Activated CD4-positive, alpha-beta memory T cell treated with anti-CD3 and anti-CD28 coated beads for 36 hours (primary cell): ENCODE results near the gene CFAP299. TPM values are rescaled to one million over a fixed set of nuclear protein-coding genes. Genes with fewer than 3 reads are reported as not detected.
"Not testable (repeated sequence)": the region's sequence is repeated elsewhere in the genome, so short reads cannot be mapped to it uniquely, and the experiment has no call there.

Experiments
- CTCF ChIA-PET: fragments of 350-600 bp; sonication (Branson Sonifier 250); formaldehyde crosslinking; loops from one replicate; lab custom pipeline; 2021; ENCODE audit warnings: antibody characterized with exemption, inconsistent platforms; lab: Charles Lee
- POLR2A ChIA-PET: fragments of 350-600 bp; sonication (Branson Sonifier 250); formaldehyde crosslinking; loops from one replicate; lab custom pipeline; 2021; ENCODE audit warnings: antibody characterized with exemption; lab: Charles Lee
- DNase-seq: peaks from one replicate; pipeline ENCODE4 v3.0.0-alpha.2; 2020
- H3K27ac Mint-ChIP-seq: one replicate; pipeline ENCODE4 v1.8.0; 2021; ENCODE audit warnings: mixed read lengths
- H3K27me3 Mint-ChIP-seq: one replicate; pipeline ENCODE4 v1.8.0; 2021; ENCODE audit warnings: mixed read lengths
- H3K36me3 Mint-ChIP-seq: one replicate; pipeline ENCODE4 v1.8.0; 2021; ENCODE audit warnings: mixed read lengths
- H3K4me1 Mint-ChIP-seq: one replicate; pipeline ENCODE4 v1.8.0; 2021; ENCODE audit warnings: low read depth, mixed read lengths
- H3K4me3 Mint-ChIP-seq: one replicate; pipeline ENCODE4 v1.8.0; 2021; ENCODE audit warnings: mild to moderate bottlenecking, mixed read lengths
- H3K9me3 Mint-ChIP-seq: one replicate; pipeline ENCODE4 v1.8.0; 2021; ENCODE audit warnings: mixed read lengths
- intact Hi-C: fragments of 100-400 bp; cut with micrococcal nuclease; formaldehyde crosslinking; loops from one replicate; pipeline ENCODE4 v1.15.1; 2023
- total RNA-seq, 2 experiments: library from RNA; stranded (reverse); gene quantifications; one replicate each; pipeline ENCODE4 v1.2.3, GENCODE V29; 2021

CFAP299 gene
- total RNA-seq, 2 experiments from 2014 or later = not detected

GRCh38 chr4:80670118-80670517 lies 334.6 kb downstream of the CFAP299 start:
- intact Hi-C loops, H3K4me3 Mint-ChIP-seq, H3K27ac Mint-ChIP-seq, H3K27me3 Mint-ChIP-seq, H3K4me1 Mint-ChIP-seq, POLR2A ChIA-PET, H3K36me3 Mint-ChIP-seq, H3K9me3 Mint-ChIP-seq, CTCF ChIA-PET, DNase-seq: not testable (repeated sequence)

DNA sequence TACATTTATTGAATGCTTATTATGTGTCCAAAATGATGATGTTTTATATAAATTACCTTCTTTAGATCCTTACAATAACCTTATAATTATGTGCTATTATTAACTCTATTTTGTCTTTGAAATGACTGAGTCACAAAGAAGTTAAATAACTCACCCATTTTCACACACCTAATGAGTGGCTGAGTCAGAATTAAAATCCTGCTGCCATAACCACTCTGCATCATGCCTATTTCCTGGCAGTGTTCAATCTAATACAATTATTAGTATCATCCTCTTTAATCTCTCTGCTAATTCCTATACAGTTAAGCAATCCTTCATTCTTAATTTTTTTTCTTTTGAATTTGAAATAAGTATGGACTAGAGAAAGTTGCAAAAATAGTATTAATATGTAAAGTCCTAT lies 342.9 kb downstream of the CFAP299 start:
- no peak for DNase-seq
- intact Hi-C loops = no loop called here
- no peaks in the 10 kb centered on the region for H3K36me3 Mint-ChIP-seq
- no peaks in the 10 kb centered on the region for H3K9me3 Mint-ChIP-seq
- H3K4me3 Mint-ChIP-seq = no peak overlapping the region
- no peaks in the 10 kb centered on the region for H3K27me3 Mint-ChIP-seq
- no peak overlapping the region for H3K27ac Mint-ChIP-seq
- ChIA-PET POLR2A (no interaction called here), CTCF (no interaction called here)
- H3K4me1 Mint-ChIP-seq = peaks cover 2% of the 10 kb centered on the region

DNA sequence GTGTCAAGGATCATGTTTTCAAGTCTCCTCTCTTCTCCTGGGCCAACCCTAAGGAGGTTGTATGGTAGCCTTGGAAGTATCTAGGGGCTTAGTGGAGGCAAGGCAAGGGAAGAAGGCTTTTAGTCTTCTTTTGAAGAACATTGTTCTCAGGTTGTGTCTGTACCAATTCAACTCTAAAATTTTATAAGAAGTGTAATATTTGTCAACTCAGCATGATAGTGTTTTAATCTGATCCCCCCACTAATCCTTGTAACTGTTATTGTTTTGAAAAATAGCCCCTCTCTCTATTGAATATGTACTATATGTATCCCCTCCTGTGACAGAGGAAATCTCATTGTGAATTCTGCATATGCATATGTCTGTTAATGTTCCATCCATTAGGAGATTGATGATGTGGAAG lies 345.4 kb downstream of the CFAP299 start:
- intact Hi-C loops = no loop called here
- Mint-ChIP-seq H3K4me3 (no peak overlapping the region), H3K9me3 (no peaks in the 10 kb centered on the region), H3K4me1 (peaks cover 2% of the 10 kb centered on the region), H3K27me3 (peaks cover 3% of the 10 kb centered on the region), H3K27ac (no peak overlapping the region), H3K36me3 (no peaks in the 10 kb centered on the region)
- ChIA-PET POLR2A (no interaction called here), CTCF (interaction anchor here (1.4 kb wide), 1 partner anchor 315 kb away, joined by 3 read pairs; no protein-coding TSS in a partner anchor)
- no peak for DNase-seq

DNA sequence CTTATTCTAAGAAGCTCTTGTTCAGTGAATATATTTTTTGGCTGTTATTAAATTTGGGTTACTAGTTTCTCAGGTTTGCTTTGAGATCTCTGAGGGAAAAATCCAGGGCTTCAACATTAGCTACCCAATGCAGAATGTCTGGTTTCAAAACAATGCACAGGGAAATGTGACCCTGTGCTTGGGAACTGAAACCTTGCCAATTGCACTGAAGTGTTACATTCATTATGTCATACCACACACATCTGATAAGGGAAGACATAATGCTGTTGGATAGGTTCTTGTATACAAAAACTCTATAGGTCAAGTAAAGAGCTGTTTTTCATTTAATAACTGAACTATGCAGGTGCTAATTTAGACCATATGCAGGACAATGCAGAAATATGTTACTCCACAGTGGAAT lies 349.7 kb downstream of the CFAP299 start:
- POLR2A ChIA-PET = no interaction called here
- DNase-seq = no peak
- Mint-ChIP-seq H3K4me1 (no peaks in the 10 kb centered on the region), H3K9me3 (no peaks in the 10 kb centered on the region), H3K4me3 (no peak overlapping the region), H3K36me3 (no peaks in the 10 kb centered on the region), H3K27ac (no peak overlapping the region), H3K27me3 (peaks cover 3% of the 10 kb centered on the region)
- CTCF ChIA-PET = interaction anchor here (0.6 kb wide), 1 partner anchor 100 kb away, joined by 4 read pairs; no protein-coding TSS in a partner anchor
- intact Hi-C loops = no loop called here

DNA sequence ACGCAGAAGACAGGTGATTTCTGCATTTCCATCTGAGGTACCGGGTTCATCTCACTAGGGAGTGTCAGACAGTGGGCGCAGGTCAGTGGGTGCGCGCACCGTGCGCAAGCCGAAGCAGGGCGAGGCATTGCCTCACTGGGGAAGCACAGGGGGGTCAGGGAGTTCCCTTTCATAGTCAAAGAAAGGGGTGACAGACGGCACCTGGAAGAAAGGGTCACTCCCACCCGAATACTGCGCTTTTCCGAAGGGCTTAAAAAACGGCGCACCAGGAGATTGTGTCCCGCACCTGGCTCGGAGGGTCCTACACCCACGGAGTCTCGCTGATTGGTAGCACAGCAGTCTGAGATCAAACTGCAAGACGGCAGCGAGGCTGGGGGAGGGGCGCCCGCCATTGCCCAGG lies 352.2 kb downstream of the CFAP299 start:
- H3K27ac Mint-ChIP-seq, CTCF ChIA-PET, intact Hi-C loops, H3K9me3 Mint-ChIP-seq, H3K27me3 Mint-ChIP-seq, POLR2A ChIA-PET, H3K36me3 Mint-ChIP-seq, H3K4me3 Mint-ChIP-seq, DNase-seq, H3K4me1 Mint-ChIP-seq: not testable (repeated sequence)

DNA sequence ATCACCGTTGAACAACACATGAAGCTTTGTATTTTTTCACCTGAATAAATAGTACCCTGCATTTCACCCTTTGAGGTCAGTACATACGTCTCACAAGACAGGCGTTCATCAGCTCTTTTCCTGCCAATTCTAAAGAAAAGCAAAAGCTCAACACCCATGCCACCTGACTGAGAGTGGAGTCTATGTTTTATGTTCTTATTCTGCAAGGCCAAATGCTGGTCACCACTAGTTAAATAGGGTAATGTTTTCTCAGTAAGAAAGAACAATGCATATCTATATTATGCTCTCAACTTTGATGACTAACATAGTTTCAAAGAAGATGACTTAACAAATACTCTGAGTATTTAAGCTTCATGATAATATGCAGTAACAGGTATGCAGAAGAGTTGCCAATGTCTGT lies 358.6 kb downstream of the CFAP299 start:
- CTCF ChIA-PET = no interaction called here
- intact Hi-C loops = no loop called here

DNA sequence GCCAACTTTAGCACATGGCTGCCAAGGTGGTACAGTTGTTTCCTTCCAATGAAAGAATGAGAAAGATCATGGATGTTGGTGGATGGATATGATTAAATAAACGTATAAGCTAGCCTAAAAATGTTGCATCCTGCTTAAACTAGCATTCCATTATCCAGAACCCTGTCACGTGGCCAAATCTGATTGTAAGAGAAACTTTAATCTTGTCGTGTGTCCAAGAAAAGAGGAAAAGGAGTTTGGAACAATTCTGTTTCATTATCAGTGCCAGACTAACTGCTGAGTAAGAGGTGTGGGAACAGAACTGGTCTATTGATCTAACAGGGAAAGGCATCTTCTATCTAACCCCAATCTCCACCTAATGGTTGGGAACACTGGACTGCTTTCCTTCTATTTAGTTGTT lies 369.8 kb downstream of the CFAP299 start:
- H3K27me3 Mint-ChIP-seq = no peaks in the 10 kb centered on the region
- DNase-seq = no peak
- H3K36me3 Mint-ChIP-seq = peaks cover 2% of the 10 kb centered on the region
- no peak overlapping the region for H3K4me3 Mint-ChIP-seq
- CTCF ChIA-PET = no interaction called here
- POLR2A ChIA-PET = no interaction called here
- intact Hi-C loops = no loop called here
- no peaks in the 10 kb centered on the region for H3K9me3 Mint-ChIP-seq
- H3K27ac Mint-ChIP-seq = no peak overlapping the region
- peaks cover 6% of the 10 kb centered on the region for H3K4me1 Mint-ChIP-seq

More for the DNA sequence above, 358.6 kb downstream of the CFAP299 start:
- no peaks in the 10 kb centered on the region for H3K27me3 Mint-ChIP-seq
- peaks cover 2% of the 10 kb centered on the region for H3K9me3 Mint-ChIP-seq
- no peak for DNase-seq
- H3K4me3 Mint-ChIP-seq = no peak overlapping the region
- H3K27ac Mint-ChIP-seq = no peak overlapping the region
- H3K36me3 Mint-ChIP-seq = no peaks in the 10 kb centered on the region
- no peaks in the 10 kb centered on the region for H3K4me1 Mint-ChIP-seq
- POLR2A ChIA-PET = no interaction called here

GRCh38 chr4:80709082-80709869 lies 373.7 kb downstream of the CFAP299 start:
- ChIA-PET CTCF (no interaction called here), POLR2A (no interaction called here)
- Mint-ChIP-seq H3K9me3 (no peaks in the 10 kb centered on the region), H3K27ac (no peak overlapping the region), H3K4me3 (no peak overlapping the region), H3K36me3 (peaks cover 2% of the 10 kb centered on the region), H3K4me1 (peaks cover 6% of the 10 kb centered on the region), H3K27me3 (no peaks in the 10 kb centered on the region)
- intact Hi-C loops = no loop called here
- no peak for DNase-seq

- H3K36me3 Mint-ChIP-seq = no peaks in the 10 kb centered on the region
- no peak overlapping the region for H3K27ac Mint-ChIP-seq
- H3K4me3 Mint-ChIP-seq = no peak overlapping the region
- intact Hi-C loops = no loop called here
- no peak for DNase-seq
- POLR2A ChIA-PET = interaction anchor here (0.5 kb wide), 1 partner anchor 180 kb away, joined by 4 read pairs; no protein-coding TSS in a partner anchor
- no peaks in the 10 kb centered on the region for H3K27me3 Mint-ChIP-seq
- H3K4me1 Mint-ChIP-seq = peaks cover 11% of the 10 kb centered on the region
- no peaks in the 10 kb centered on the region for H3K9me3 Mint-ChIP-seq
- CTCF ChIA-PET = interaction anchor here (0.5 kb wide), 1 partner anchor 12 kb away, joined by 3 read pairs; no protein-coding TSS in a partner anchor
These were observed 375.4 kb downstream of the CFAP299 start for GRCh38 chr4:80710748-80711451.

GRCh38 chr4:80711956-80712355 lies 376.4 kb downstream of the CFAP299 start:
- ChIA-PET CTCF (no interaction called here), POLR2A (no interaction called here)
- Mint-ChIP-seq H3K36me3 (no peaks in the 10 kb centered on the region), H3K27me3 (no peaks in the 10 kb centered on the region), H3K27ac (no peak overlapping the region), H3K9me3 (no peaks in the 10 kb centered on the region), H3K4me1 (peaks cover 11% of the 10 kb centered on the region), H3K4me3 (no peak overlapping the region)
- DNase-seq = no peak
- intact Hi-C loops = no loop called here

GRCh38 chr4:80713409-80713808 lies 377.9 kb downstream of the CFAP299 start:
- peaks cover 11% of the 10 kb centered on the region for H3K4me1 Mint-ChIP-seq
- H3K27ac Mint-ChIP-seq = no peak overlapping the region
- ChIA-PET CTCF (no interaction called here), POLR2A (no interaction called here)
- no peaks in the 10 kb centered on the region for H3K36me3 Mint-ChIP-seq
- no peaks in the 10 kb centered on the region for H3K9me3 Mint-ChIP-seq
- H3K4me3 Mint-ChIP-seq = no peak overlapping the region
- no peak for DNase-seq
- no peaks in the 10 kb centered on the region for H3K27me3 Mint-ChIP-seq
- intact Hi-C loops = no loop called here

- intact Hi-C loops = no loop called here
- CTCF ChIA-PET = no interaction called here
- peaks cover 5% of the 10 kb centered on the region for H3K4me1 Mint-ChIP-seq
These were observed 381.7 kb downstream of the CFAP299 start for GRCh38 chr4:80717204-80717603.

More at GRCh38 chr4:80717204-80717603, 381.7 kb downstream of the CFAP299 start:
- no peak overlapping the region for H3K4me3 Mint-ChIP-seq
- H3K27ac Mint-ChIP-seq = no peak overlapping the region
- no peaks in the 10 kb centered on the region for H3K36me3 Mint-ChIP-seq
- DNase-seq = no peak
- peaks cover 21% of the 10 kb centered on the region for H3K9me3 Mint-ChIP-seq
- H3K27me3 Mint-ChIP-seq = no peaks in the 10 kb centered on the region
- POLR2A ChIA-PET = no interaction called here
